ENCODE measurements around the gene MCUB. TPM values are rescaled to one million over a fixed set of nuclear protein-coding genes. Genes with fewer than 3 reads are reported as not detected.
"Not testable (repeated sequence)": the region's sequence is repeated elsewhere in the genome, so short reads cannot be mapped to it uniquely, and the experiment has no call there.

The MCUB gene
- total and polyA plus RNA-seq, 4 donors, result 1.3 to 4.9 (median 1.9) TPM

GRCh38 chr4:109675843-109676242 lies 115.8 kb downstream of the MCUB start:
- Histone ChIP-seq H3K9ac (ENCODE audit: low read depth in 1 of 2, low read length in 2 of 2) (no peak overlapping the region), H3K27ac (ENCODE audit: low read depth in 1 of 2, low read length in 2 of 2) (no peak overlapping the region), H3K4me3 (ENCODE audit: low read depth in 1 of 3, low read length in 3 of 3) (no peak overlapping the region), H3K4me1 (ENCODE audit: control insufficient read depth in 4 of 4, insufficient read depth in 4 of 4, low read length in 3 of 4) (no peaks in the 10 kb centered on the region), H3K9me3 (ENCODE audit: control insufficient read depth in 4 of 4, low read length in 3 of 4) (no peaks in the 10 kb centered on the region), H3K27me3 (ENCODE audit: control insufficient read depth in 4 of 4, insufficient read depth in 4 of 4, low read length in 3 of 4) (no peaks in the 10 kb centered on the region), H3K36me3 (ENCODE audit: control insufficient read depth in 4 of 4, insufficient read depth in 3 of 4, low read depth in 1 of 4, low read length in 3 of 4) (no peaks in the 10 kb centered on the region)
- 94% methylated on average over 1 of the region's 1 CpG for WGBS
- TF ChIP-seq, protein P1, sequence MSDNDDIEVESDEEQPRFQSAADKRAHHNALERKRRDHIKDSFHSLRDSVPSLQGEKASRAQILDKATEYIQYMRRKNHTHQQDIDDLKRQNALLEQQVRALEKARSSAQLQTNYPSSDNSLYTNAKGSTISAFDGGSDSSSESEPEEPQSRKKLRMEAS (IDR thresholded peaks at IDR 0.05), result no peak
- no peak for TF ChIP-seq EGR1 (IDR thresholded peaks at IDR 0.05; ENCODE audit: low read depth in 2 of 2)
- no peak for DNase-seq (ENCODE audit: low spot score)

DNA sequence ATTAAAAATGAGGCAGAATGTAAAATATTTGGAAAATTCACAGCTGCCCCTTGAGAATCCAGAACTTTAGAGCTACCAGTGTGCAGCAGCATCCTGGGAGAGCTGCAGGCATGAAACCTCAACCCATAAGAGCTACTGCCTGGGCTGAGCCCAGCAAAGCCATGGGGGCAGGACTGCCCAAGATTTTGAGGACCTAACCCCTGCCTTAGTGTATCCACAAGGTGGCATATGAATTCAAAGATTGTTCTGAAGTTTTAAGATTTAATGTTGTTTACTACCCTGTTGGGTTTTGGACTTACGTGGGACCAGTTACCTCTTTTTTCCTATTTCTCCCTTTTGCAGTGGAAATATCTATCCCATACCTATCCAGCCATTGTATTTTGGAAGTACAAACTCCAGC lies 116.8 kb downstream of the MCUB start:
- H3K9ac ChIP-seq (ENCODE audit: low read depth in 1 of 2, low read length in 2 of 2), result no peak overlapping the region
- no peak overlapping the region for H3K4me3 ChIP-seq (ENCODE audit: low read depth in 1 of 3, low read length in 3 of 3)
- no peaks in the 10 kb centered on the region for H3K36me3 ChIP-seq (ENCODE audit: control insufficient read depth in 4 of 4, insufficient read depth in 3 of 4, low read depth in 1 of 4, low read length in 3 of 4)
- DNase-seq (ENCODE audit: low spot score), result no peak
- 85% methylated on average over 1 of the region's 1 CpG for WGBS
- no peaks in the 10 kb centered on the region for H3K27me3 ChIP-seq (ENCODE audit: control insufficient read depth in 4 of 4, insufficient read depth in 4 of 4, low read length in 3 of 4)
- no peak overlapping the region for H3K27ac ChIP-seq (ENCODE audit: low read depth in 1 of 2, low read length in 2 of 2)
- no peaks in the 10 kb centered on the region for H3K9me3 ChIP-seq (ENCODE audit: control insufficient read depth in 4 of 4, low read length in 3 of 4)
- TF ChIP-seq CTCF (IDR thresholded peaks at IDR 0.05; ENCODE audit: low read depth, low read length, missing input control) (peak; percentile 26), RAD21 (IDR thresholded peaks at IDR 0.05) (peak; percentile 58 to 72), RXRA (IDR thresholded peaks at IDR 0.05) (no peak)
- TF ChIP-seq, protein P2, sequence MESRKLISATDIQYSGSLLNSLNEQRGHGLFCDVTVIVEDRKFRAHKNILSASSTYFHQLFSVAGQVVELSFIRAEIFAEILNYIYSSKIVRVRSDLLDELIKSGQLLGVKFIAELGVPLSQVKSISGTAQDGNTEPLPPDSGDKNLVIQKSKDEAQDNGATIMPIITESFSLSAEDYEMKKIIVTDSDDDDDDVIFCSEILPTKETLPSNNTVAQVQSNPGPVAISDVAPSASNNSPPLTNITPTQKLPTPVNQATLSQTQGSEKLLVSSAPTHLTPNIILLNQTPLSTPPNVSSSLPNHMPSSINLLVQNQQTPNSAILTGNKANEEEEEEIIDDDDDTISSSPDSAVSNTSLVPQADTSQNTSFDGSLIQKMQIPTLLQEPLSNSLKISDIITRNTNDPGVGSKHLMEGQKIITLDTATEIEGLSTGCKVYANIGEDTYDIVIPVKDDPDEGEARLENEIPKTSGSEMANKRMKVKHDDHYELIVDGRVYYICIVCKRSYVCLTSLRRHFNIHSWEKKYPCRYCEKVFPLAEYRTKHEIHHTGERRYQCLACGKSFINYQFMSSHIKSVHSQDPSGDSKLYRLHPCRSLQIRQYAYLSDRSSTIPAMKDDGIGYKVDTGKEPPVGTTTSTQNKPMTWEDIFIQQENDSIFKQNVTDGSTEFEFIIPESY (IDR thresholded peaks at IDR 0.05), result no peak
- no peaks in the 10 kb centered on the region for H3K4me1 ChIP-seq (ENCODE audit: control insufficient read depth in 4 of 4, insufficient read depth in 4 of 4, low read length in 3 of 4)

DNA sequence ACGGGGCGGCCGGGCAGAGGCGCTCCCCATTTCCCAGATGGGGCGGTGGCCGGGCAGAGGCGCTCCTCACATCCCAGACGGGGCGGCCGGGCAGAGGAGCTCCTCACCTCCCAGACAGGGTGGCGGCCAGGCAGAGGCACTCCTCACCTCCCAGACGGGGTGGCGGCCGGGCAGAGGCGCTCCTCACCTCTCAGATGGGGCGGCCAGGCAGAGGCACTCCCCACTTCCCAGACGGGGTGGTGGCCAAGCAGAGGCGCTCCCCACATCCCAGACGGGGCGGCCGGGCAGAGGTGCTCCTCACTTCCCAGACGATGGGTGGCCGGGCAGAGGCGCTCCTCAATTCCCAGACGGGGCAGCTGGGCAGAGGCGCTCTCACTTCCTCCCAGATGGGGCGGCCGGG lies 118.4 kb downstream of the MCUB start:
- H3K27ac ChIP-seq (ENCODE audit: low read depth in 1 of 2, low read length in 2 of 2); H3K27me3 ChIP-seq (ENCODE audit: control insufficient read depth in 4 of 4, insufficient read depth in 4 of 4, low read length in 3 of 4); H3K9ac ChIP-seq (ENCODE audit: low read depth in 1 of 2, low read length in 2 of 2); H3K9me3 ChIP-seq (ENCODE audit: control insufficient read depth in 4 of 4, low read length in 3 of 4); H3K4me1 ChIP-seq (ENCODE audit: control insufficient read depth in 4 of 4, insufficient read depth in 4 of 4, low read length in 3 of 4); DNase-seq (ENCODE audit: low spot score); H3K36me3 ChIP-seq (ENCODE audit: control insufficient read depth in 4 of 4, insufficient read depth in 3 of 4, low read depth in 1 of 4, low read length in 3 of 4); H3K4me3 ChIP-seq (ENCODE audit: low read depth in 1 of 3, low read length in 3 of 3): not testable (repeated sequence)
- 95% methylated on average over 28 of the region's 28 CpGs for WGBS

- not testable (repeated sequence) for H3K4me3 ChIP-seq (ENCODE audit: low read depth in 1 of 3, low read length in 3 of 3); H3K27ac ChIP-seq (ENCODE audit: low read depth in 1 of 2, low read length in 2 of 2); H3K9me3 ChIP-seq (ENCODE audit: control insufficient read depth in 4 of 4, low read length in 3 of 4); H3K36me3 ChIP-seq (ENCODE audit: control insufficient read depth in 4 of 4, insufficient read depth in 3 of 4, low read depth in 1 of 4, low read length in 3 of 4); H3K27me3 ChIP-seq (ENCODE audit: control insufficient read depth in 4 of 4, insufficient read depth in 4 of 4, low read length in 3 of 4); DNase-seq (ENCODE audit: low spot score); H3K9ac ChIP-seq (ENCODE audit: low read depth in 1 of 2, low read length in 2 of 2); H3K4me1 ChIP-seq (ENCODE audit: control insufficient read depth in 4 of 4, insufficient read depth in 4 of 4, low read length in 3 of 4)
- WGBS, result 98% methylated on average over 14 of the region's 14 CpGs
These were observed 118.9 kb downstream of the MCUB start for GRCh38 chr4:109678925-109679324.
